GM18507 (cell line): ENCODE results near the gene CEACAM18.
"Not testable (repeated sequence)": the region's sequence is repeated elsewhere in the genome, so short reads cannot be mapped to it uniquely, and the experiment has no call there.

ENCODE experiments used
- DNase-seq: peaks from one replicate; pipeline ENCODE4 v3.0.0; 2011; ENCODE audit warnings: low read depth; ENCODE audit not compliant: insufficient read length; ENCODE audit errors: extremely low spot score
- FAIRE-seq: peaks from 2 replicates; lab custom pipeline; 2011; peaks lifted over from hg19 to GRCh38; lab: Jason Lieb, UNC

Gene CEACAM18

DNA sequence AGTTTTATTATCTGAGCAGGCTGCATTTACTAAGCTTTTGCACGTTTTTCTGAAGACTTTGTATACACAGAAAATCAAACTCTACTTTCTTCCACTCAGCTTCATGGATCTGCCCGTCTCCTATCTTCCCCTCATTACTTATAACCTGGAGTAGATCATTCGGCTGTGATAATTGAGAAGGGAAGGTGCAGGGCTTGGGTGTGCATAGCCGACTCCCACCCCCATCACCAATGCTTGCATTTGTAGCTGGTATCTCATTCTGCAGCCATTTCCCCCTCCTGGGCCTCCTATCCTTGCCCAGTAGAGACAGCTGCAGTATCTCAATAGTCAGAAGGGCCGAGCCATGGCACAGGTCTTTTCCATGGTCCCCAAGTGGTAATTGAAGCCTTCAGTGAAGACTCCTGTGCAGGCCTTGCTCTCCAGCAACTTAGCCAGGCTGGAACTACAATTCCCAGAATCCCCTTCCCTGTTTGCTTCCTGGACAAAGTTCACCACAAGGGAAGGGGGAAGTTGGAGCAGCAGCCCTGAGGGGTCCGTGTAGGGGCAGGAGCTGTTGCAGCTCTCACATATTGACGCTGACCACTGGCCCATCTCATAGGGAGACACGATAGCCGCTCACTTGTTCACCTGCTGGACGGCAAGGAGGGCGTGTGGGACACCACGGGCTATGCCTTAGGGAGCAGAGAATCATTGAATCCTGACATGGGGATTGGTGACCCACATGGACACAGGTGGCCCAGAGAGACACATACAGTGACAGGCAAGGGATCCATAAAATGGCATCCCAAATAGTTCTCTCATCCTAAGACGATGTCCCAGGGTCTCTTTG is 18.0 kb upstream of the CEACAM18 start:
- DNase-seq (no peak), FAIRE-seq (no peak)

DNA sequence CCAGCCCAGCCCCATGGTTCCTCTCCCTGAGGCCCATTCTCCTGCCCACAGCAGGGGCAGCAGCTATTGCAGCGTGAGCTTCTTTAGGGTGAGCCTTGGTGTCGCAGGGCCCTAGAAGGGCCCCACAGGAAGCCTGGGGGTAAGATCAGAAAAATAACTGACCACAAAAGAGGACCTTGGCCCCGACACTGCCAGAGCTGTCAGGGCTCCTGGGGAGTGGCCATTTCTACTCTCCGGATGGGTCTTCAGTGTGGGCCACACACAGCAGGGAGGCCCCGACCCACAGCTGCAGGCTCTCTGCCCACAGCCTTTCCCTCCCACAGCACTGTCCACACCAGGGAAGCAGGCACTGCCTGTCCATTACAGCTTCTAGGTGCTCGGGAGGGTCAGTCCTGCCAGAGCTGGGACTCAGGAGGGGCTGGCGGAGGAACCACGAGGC is 16.6 kb upstream of the CEACAM18 start:
- FAIRE-seq (no peak), DNase-seq (no peak)

DNA sequence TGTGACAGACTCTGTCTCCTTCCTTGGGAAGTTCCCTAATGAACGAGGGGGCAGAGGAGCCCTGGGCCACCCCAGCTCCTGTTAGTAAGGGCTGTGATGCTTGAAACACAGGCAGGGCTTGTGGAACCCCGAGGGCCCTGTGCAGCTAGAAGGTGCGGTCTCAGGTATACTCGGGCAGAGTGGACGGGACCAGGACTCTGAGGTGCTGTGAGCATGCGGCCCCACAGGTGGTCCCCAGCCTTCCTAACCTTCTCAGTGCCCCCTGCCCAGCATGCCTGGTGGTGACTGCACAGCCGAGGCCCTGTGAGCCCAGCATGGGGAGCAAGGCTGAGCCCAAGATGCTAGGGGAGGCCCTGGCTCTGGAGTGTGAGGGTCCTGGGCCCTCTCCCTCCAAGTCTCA is 16.1 kb upstream of the CEACAM18 start:
- no peak for DNase-seq
- FAIRE-seq, result no peak

DNA sequence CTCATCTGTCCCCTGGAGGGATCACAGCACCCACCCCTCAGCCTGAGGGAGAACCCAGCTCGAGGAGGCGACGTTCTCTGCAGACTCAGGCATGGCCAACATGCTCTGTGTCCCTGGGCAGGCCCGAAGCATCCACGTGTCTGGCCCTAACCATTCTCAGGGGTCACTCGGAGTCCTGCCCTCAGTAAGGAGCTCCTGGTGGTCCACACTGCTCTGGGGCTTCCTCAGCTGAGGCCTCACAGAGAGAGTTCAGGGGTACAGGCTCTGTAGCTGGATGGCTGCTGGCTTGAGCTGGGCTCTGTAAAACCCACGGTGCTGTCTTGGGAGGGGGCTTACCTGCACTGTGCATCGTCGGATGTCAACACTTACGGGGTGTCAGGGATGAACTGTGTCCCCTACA is 15.7 kb upstream of the CEACAM18 start:
- DNase-seq (no peak), FAIRE-seq (no peak)

DNA sequence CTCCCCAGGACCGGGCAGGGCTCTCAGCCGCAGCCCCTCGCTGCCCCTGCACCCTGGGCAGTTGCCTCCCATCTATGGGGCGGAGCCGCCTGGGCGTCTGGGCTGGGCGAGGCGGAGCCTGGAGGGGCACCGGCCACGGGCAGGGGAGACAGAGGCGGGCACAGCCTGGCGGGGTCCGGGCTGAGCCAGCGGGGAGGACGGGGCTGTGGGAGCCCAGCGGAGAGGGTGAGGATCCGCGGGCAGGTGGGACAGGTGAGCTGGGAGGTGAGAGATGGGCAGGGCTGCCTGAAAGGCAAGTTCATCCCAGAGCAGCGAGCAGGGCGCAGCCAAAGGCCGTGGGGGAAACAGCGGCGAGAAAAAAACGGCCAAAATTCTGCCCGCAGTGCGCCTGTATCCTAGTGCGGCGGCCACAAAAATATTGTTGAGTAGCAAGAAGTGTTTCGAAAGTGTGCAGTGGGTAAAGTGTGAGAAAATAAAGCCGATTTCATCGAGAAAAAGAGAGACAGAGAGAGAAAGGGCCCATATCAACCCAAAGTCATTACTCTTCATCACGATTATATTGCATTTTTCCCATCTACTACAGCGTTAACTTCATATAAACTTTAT is 14.3 kb upstream of the CEACAM18 start:
- not testable (repeated sequence) for FAIRE-seq

DNA sequence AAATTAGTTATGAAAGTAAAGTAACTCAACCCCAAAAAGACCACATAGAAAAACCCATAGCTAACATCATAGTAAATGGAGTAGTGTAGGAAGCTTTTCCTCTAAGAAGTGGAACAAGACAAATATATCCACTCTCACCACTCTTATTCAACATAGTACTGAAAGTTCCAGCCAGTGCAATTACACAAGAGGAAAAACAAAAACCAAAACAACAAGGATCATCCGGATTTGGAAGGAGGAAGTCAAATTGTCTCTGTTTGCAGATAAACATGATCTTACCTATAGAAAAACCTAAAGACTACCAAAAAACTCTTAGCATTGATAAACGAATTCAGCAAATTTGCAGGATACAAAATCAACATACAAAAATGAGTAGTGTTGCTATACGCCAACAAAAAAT is 11.6 kb upstream of the CEACAM18 start:
- no peak for FAIRE-seq
- no peak for DNase-seq

More for the DNA sequence above, 14.3 kb upstream of the CEACAM18 start:
- not testable (repeated sequence) for DNase-seq

DNA sequence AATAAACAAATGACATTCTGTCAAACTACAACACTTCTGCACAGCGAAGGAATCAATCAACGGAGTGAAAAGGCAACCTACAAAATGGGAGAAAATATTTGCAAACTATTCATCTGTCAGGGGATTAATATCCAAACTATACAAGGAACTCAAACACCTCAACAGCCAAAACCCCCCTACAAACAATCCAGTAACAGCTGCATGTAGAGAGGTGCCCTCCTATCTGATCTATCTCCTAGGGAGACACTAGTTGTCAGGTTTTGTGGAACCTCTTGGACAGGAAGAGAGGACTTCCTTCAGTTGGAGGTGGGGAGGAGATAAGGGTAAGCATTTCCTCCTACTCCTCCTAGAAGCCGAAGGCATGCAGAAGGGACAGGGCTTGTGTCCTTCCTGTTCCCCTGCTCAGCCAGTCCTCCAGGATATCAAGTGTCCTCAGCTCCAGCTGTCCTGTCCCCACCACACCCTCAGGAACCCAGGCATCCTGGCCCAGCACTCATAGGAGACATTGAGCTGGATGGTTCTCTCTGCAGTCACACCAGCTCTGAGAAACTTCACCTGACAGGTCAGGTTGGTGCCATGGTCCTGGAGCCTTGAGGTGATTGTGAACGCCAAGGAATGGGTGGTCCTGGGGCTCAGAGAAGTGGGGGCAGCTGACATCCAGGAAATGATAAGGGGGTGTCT is 10.3 kb upstream of the CEACAM18 start:
- FAIRE-seq (no peak), DNase-seq (no peak)

DNA sequence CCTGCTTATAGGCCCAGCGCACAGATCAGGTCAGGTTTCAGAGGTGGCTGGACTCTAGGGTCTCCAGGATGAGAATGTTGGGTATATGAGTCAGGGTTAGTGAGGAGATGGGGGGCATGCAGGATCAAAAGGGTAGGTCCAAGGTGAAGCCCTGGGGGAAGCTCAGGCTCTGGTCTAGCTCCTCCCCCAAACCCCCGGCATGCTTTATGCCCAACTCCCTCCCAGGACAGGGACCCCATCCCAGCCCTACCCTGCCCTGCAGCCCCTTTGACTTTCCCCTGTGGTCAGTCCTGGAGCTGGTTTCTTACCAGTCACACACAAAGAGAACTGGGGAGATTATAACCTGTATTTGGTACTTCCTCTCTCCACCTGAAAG is 9.8 kb upstream of the CEACAM18 start:
- DNase-seq (no peak), FAIRE-seq (no peak)

DNA sequence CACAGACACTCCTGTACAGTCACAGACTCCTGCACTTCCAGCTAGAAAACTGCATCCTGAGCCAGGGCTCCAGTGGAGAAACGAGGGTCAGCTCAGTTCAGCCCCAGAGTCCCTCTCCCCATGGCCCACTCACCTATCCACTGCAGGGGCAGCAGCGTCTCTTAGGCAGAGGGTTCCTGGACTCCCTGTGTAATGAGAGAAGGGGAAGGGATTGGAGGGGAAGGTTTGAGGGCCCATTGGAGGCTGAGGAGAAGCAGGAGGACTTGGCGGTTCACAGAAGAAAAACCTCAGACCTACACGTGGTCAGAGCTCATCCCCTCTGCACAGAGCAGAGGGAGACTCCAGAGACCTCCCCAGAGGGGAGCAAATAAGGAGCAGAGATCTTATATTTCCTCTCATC is 9.2 kb upstream of the CEACAM18 start:
- FAIRE-seq, result no peak
- no peak for DNase-seq

DNA sequence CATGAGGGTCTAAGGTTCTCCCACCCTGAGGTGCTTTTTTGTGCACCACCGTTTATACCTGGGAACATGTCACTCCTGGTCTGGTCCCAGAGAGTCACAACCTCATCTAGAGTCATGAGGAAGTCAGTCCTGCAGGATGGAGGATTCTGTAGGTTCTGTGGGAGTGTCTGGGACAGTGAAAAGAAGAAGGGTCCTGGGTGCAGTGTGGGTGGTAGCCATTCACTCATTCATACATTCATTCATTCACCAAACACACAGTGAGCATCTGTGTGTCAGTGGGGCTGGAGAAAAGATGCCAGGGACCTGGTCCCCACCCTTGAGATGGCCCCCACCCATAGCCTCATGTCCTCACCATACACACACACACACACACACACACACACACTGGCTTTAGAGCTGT is 8.7 kb upstream of the CEACAM18 start:
- no peak for FAIRE-seq
- no peak for DNase-seq

DNA sequence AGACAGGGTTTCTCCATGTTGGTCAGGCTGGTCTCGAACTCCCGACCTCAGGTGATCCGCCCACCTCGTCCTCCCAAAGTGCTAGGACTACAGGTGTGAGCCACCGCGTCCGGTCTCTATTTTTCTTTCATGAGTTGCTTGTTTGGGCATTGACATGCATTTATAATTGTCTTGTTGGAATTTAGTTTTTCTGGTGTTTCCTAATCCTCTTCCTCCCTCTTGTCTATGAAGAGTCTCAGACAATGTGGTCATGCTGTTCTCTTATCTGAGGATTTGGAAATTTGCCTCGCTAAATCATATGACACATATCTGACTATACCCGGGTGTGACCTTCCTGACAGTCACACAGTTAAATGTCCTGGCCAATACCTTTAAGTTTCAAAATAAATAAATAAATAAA is 7.4 kb upstream of the CEACAM18 start:
- no peak for FAIRE-seq
- DNase-seq, result no peak

DNA sequence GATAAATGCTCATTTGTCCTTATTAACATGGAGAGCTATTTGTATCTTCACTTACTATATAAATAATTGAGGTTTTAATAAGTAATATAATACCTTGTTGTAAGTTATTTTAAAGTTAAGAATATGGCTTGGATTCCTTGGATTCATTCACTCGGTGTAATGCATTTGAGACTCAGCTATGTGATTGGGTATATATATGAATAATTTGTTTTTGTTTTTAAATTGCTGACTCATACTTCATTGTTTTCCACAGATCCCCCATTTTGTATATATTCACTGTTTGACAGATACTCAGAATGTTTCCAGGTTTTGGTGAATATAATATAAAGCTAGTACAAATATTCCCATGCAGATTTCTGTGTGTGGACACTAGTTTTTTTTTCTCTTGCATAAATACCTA is 6.8 kb upstream of the CEACAM18 start:
- FAIRE-seq, result no peak
- no peak for DNase-seq

DNA sequence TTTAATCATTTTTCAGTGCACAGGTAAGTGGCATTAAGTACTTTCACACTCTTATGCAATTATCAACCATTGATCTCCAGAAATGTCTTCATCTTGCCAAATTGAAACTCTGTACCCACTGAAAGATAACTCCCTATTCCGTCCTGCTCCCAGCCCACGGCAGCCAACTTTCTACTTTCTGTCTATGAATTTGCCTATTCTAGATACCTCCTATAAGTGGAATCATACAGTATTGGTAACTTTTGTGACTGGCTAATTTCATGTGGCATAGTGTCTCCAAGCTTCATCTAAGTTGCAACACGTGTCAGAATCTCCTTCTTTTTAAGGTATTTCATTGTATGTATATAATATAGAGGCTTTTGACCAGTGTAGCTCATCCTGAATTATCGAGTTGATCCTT is 5.7 kb upstream of the CEACAM18 start:
- DNase-seq, result no peak
- no peak for FAIRE-seq

DNA sequence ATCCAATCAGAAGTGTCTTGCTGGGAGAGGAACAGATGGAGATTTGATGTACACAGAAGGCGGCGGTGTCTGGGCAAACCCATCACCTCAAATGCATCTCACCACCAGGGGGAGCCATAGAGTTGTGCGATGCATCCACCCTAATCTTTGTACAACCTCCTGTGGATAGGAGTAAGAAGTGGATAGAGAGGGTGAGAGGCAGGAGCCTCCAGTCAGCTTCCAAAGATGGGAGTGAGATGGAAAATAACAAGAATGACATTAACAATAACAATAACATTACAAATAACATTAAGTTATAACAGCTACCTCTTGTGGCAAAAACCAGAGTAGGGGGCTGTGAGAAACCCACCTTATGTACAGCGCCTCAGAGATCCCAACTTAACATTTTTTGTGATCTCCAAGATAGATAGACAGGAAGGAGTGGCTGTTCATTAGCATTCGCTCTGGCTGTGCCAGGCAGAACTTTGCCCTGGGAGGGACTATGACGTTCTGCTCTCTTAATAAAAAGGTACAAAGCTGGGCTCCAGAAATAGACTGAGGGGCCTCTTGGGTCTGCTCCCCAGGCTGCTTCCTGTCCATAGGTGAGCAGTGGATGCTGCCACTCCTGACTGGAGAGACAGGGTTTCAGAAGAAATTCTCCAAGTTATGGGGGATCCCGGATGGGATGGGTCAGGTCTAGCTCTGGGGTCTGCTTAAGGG is 5.2 kb upstream of the CEACAM18 start:
- DNase-seq, result peak; percentile 47
- peak; percentile 84 for FAIRE-seq

DNA sequence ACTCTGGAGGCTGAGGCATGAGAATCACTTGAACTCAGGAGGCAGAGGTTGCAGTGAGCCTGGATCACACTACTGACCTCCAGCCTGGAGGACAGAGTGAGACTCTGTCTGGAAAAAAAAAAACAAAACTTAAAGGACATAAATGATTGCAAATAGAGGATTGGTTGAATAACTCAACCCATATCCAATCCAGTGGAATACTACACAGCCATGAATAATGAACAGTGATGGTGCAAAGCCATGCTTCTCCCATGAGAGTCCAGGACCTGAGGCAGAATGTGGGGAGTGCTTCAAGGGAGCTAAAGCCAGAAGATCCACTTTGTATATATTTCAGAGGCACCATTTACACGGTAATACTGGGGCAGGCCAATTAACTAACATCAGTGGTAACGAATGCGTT is 2.2 kb upstream of the CEACAM18 start:
- FAIRE-seq, result no peak
- DNase-seq, result no peak

DNA sequence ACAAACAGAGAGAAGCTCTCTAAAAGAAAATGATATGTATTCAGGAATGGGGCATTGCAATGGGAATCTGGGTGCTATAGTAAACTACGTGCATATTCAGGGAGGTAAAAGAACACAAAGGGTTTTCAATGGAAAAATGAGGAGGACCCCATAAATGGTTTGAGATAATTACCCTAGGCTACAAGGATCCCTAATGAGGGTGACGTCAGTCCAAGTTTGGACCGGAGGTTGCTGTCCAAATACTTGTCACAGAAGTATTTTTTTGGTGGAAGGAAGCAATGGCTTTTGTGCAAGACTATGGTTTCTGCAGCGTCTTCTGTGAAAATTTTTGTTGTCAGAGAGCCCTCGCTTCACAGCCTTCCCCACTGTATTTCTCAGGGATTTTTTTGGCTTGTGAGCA is 995 bp upstream of the CEACAM18 start:
- DNase-seq (no peak), FAIRE-seq (no peak)

DNA sequence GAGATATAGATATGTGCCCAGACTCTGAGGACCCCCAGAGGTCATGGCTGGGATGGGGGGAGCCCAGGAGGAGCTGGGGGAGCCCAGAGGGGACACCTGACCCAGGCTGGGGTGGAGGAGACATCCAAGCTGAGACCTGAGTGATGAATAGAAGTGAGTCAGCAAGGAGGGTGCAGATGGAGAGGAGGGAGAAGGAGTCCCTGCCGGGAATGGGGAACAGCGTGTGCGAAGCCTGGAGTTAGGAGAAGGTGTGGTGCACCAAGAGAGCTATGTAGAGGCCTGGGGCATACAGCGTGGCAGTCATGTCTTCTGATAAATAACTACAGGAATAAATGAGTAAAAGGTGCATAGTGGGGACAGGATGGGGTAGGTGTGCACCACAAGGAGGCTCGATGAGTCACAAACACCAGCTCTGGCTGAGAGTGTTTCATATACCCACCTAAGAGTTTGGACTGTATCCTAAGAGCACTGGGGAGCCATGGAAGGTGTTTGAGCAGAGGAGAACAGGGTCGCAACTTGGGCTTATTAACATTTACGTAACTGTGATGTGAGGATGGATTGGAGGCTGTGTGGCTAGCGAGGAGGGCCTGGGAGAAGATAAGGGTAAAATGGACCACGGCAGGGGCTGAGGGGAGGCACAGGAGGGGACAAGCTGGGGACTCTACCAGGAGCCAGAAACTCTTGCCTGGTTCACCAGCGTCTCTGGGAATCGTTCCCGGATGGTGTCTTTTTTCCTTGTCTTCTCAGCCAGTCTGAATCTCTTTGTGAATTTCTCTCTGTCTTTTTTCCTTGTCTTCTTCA is 1.4 kb downstream of the CEACAM18 start:
- FAIRE-seq, result no peak
- DNase-seq, result no peak

DNA sequence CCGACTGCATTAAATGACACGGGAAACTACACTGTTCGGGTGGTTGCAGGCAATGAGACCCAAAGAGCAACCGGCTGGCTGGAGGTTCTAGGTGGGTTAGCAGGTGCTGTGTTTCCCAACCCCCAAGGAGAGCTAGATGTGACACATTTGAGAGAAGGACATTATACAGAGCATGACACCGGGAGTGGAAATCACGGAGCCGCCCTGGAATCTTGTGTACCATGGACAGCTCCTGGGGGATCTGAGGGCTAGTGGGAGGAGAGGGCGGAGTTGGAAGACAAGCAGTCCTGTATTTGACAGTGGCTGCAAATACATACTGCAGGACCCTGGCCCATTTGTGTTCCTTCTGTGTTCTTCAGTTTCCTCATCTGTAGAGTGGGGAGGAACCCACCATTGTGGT is 2.3 kb downstream of the CEACAM18 start:
- DNase-seq, result no peak
- no peak for FAIRE-seq

DNA sequence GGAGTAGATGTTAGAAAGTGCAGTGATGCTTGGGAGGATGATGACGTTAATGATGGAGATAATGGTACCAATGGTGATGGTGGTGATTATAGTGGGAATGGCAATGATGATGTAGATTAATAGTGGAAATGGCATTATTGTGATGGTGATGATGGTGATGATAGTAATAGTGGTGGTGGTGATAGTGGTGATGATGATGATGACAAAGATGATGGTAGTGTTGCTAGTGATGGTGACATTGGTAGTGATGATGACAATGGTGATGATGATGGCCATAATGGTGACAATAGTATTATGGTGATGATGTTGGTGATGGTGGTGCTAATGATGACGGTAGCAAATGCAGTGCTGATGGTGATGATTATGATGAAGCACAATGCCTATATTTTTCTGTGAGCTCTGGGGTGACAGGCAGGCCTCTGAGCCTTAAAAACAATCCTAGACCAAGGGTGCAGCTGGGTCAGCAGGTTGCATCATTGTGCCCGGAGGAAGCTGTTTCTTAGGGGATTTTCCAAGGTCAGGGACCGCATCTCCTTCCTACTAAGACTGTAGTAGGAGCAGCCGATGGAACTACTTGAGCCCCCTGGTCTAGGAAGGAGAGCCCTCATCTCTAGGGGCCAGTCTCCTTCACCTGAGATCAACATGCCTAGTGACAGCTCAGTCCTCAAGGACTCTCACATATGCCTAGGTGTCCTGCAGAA is 7.8 kb downstream of the CEACAM18 start:
- DNase-seq, result no peak
- FAIRE-seq, result no peak
